H1 (cell line): Measurements from ENCODE around the gene KRT83. TPM values are rescaled to one million over a fixed set of nuclear protein-coding genes. Genes with fewer than 3 reads are reported as not detected.

ENCODE experiments used
- CTCF ChIA-PET: fragments of 300-600 bp; sonication (Branson Sonifier 250); formaldehyde crosslinking; loops from one replicate; lab custom pipeline; 2021; ENCODE audit not compliant: partially characterized antibody; lab: Charles Lee
- POLR2A ChIA-PET: fragments of 300-600 bp; sonication (Branson Sonifier 250); formaldehyde crosslinking; loops from one replicate; lab custom pipeline; 2021; ENCODE audit warnings: inconsistent platforms; ENCODE audit not compliant: partially characterized antibody; lab: Charles Lee
- DNase-seq, 2 experiments: peaks; one replicate each; pipeline versions ENCODE4 v3.0.0 to v3.0.0-alpha.2; 2010 to 2022; ENCODE audit warnings: low spot score in 2 of 2, low read depth in 1 of 2, mixed read lengths in 1 of 2
- FAIRE-seq: peaks from 2 replicates; lab custom pipeline; 2011; peaks lifted over from hg19 to GRCh38; lab: Jason Lieb, UNC
- H2AFZ ChIP-seq: 2 replicates; pipeline ENCODE4 v1.8.1; 2012; ENCODE audit warnings: low read length, inconsistent platforms
- H2AK5ac ChIP-seq: 2 replicates; pipeline ENCODE4 v1.6.1; 2013; ENCODE audit warnings: low read depth, low read length
- H2BK120ac ChIP-seq: replicated peaks from 2 replicates; pipeline ENCODE3; 2013; ENCODE audit warnings: low read depth, low read length, inconsistent platforms
- H2BK12ac ChIP-seq: 2 replicates; pipeline ENCODE4 v1.6.1; 2013; ENCODE audit warnings: low read depth, low read length
- H2BK15ac ChIP-seq: 2 replicates; pipeline ENCODE4 v1.6.1; 2013; ENCODE audit warnings: low read length
- H2BK20ac ChIP-seq: 2 replicates; pipeline ENCODE4 v1.6.1; 2013; ENCODE audit warnings: low read length
- H2BK5ac ChIP-seq: 2 replicates; pipeline ENCODE4 v1.6.1; 2013; ENCODE audit warnings: low read depth, low read length
- H3K14ac ChIP-seq: 2 replicates; pipeline ENCODE4 v1.6.1; 2013; ENCODE audit warnings: inconsistent platforms; ENCODE audit not compliant: insufficient read length
- H3K18ac ChIP-seq: 2 replicates; pipeline ENCODE4 v1.6.1; 2013; ENCODE audit warnings: low read length; ENCODE audit errors: extremely low read depth
- H3K23ac ChIP-seq: 2 replicates; pipeline ENCODE4 v1.6.1; 2013; ENCODE audit warnings: inconsistent platforms; ENCODE audit not compliant: insufficient read length
- H3K23me2 ChIP-seq: 2 replicates; pipeline ENCODE4 v1.6.1; 2013; ENCODE audit warnings: low read depth, low read length
- H3K27ac ChIP-seq: 2 replicates; pipeline ENCODE4 v1.6.1; 2011; ENCODE audit warnings: low read depth, low read length, inconsistent platforms
- H3K27me3 ChIP-seq, 4 experiments: replicated peaks in 1 of 4; 1 replicate in 1 of 4; 2 replicates in 3 of 4; pipeline versions ENCODE4 v1.6.1 to v1.8.1; 2011 to 2013; ENCODE audit warnings: low read length in 3 of 4, mild to moderate bottlenecking in 3 of 4, inconsistent platforms in 2 of 4, mixed read lengths in 2 of 4, moderate library complexity in 1 of 4; ENCODE audit not compliant: control insufficient read depth in 3 of 4, insufficient read depth in 3 of 4; ENCODE audit errors: extremely low read depth in 1 of 4
- H3K36me3 ChIP-seq, 4 experiments: 2 replicates each; pipeline versions ENCODE4 v1.6.1 to v1.8.1; 2011 to 2013; ENCODE audit warnings: mild to moderate bottlenecking in 4 of 4, low read length in 3 of 4, moderate library complexity in 2 of 4, control low read depth in 1 of 4, inconsistent platforms in 1 of 4; ENCODE audit not compliant: insufficient read depth in 4 of 4, control insufficient read depth in 2 of 4
- H3K4ac ChIP-seq: replicated peaks from 2 replicates; pipeline ENCODE3; 2013; ENCODE audit warnings: low read length, low read depth, mixed read lengths, inconsistent platforms; ENCODE audit not compliant: insufficient read length
- H3K4me1 ChIP-seq, 4 experiments: replicated peaks in 1 of 4; 1 replicate in 1 of 4; 2 replicates in 3 of 4; pipeline versions ENCODE4 v1.6.1 to v1.8.1; 2011 to 2013; ENCODE audit warnings: low read length in 3 of 4, inconsistent platforms in 2 of 4, mixed read lengths in 1 of 4; ENCODE audit not compliant: insufficient read depth in 4 of 4, control insufficient read depth in 3 of 4
- H3K4me2 ChIP-seq, 2 experiments: 2 replicates each; pipeline versions ENCODE4 v1.6.1 to v1.8.1; 2011 to 2013; ENCODE audit warnings: low read depth in 2 of 2, low read length in 2 of 2, control low read depth in 1 of 2, inconsistent platforms in 1 of 2, mild to moderate bottlenecking in 1 of 2; ENCODE audit not compliant: insufficient read depth in 1 of 2
- H3K4me3 ChIP-seq, 4 experiments: fragments of 200-600, 300-600 bp in 1 of 4; sonication (generic), shearing (Covaris generic), sonication (Bioruptor Twin) in 1 of 4; 2 replicates each; pipeline versions ENCODE4 v1.5.1 to v1.8.1; 2011 to 2016; ENCODE audit warnings: low read length in 4 of 4, low read depth in 3 of 4, control low read depth in 2 of 4, inconsistent platforms in 2 of 4, mild to moderate bottlenecking in 2 of 4, mixed read lengths in 1 of 4, moderate library complexity in 1 of 4; ENCODE audit not compliant: insufficient read depth in 2 of 4; ENCODE audit errors: extremely low read depth in 1 of 4
- H3K56ac ChIP-seq: replicated peaks from 2 replicates; pipeline ENCODE3; 2013; ENCODE audit warnings: low read depth, mild to moderate bottlenecking, mixed read lengths, low read length, inconsistent platforms; ENCODE audit not compliant: insufficient read length
- H3K79me1 ChIP-seq: 2 replicates; pipeline ENCODE4 v1.6.1; 2013; ENCODE audit warnings: low read depth, low read length, control low read depth
- H3K79me2 ChIP-seq, 2 experiments: 2 replicates each; pipeline versions ENCODE4 v1.6.1 to v1.8.1; 2012 to 2013; ENCODE audit warnings: low read length in 2 of 2, mild to moderate bottlenecking in 2 of 2, inconsistent platforms in 1 of 2; ENCODE audit not compliant: insufficient read depth in 2 of 2, control insufficient read depth in 1 of 2
- H3K9ac ChIP-seq, 4 experiments: replicated peaks in 1 of 4; 1 replicate in 1 of 4; 2 replicates in 3 of 4; pipeline versions ENCODE4 v1.6.1 to v1.8.1; 2011 to 2013; ENCODE audit warnings: low read depth in 3 of 4, low read length in 3 of 4, control low read depth in 2 of 4, mild to moderate bottlenecking in 2 of 4, moderate library complexity in 2 of 4, inconsistent platforms in 1 of 4; ENCODE audit errors: extremely low read depth in 1 of 4
- H3K9me3 ChIP-seq, 2 experiments: 2 replicates each; pipeline versions ENCODE4 v1.6.1 to v1.8.1; 2012 to 2013; ENCODE audit warnings: mild to moderate bottlenecking in 2 of 2, moderate library complexity in 2 of 2, control low read depth in 1 of 2, inconsistent platforms in 1 of 2, low read depth in 1 of 2, low read length in 1 of 2, mixed read lengths in 1 of 2; ENCODE audit not compliant: insufficient read depth in 2 of 2
- H4K20me1 ChIP-seq, 2 experiments: replicated peaks in 1 of 2; 2 replicates each; pipeline versions ENCODE3 to v1.8.1; 2011 to 2013; ENCODE audit warnings: inconsistent platforms in 2 of 2, low read length in 2 of 2, mild to moderate bottlenecking in 1 of 2; ENCODE audit not compliant: insufficient read depth in 2 of 2, control insufficient read depth in 1 of 2
- H4K5ac ChIP-seq: 2 replicates; pipeline ENCODE4 v1.6.1; 2013; ENCODE audit warnings: low read length, low read depth, mixed read lengths, inconsistent platforms; ENCODE audit not compliant: insufficient read length
- H4K8ac ChIP-seq: 2 replicates; pipeline ENCODE4 v1.8.0; 2013; ENCODE audit warnings: mild to moderate bottlenecking, moderate library complexity, low read length, inconsistent platforms; ENCODE audit not compliant: insufficient read depth; ENCODE audit errors: extremely low read depth
- H4K91ac ChIP-seq: replicated peaks from 2 replicates; pipeline ENCODE3; 2013; ENCODE audit warnings: low read length, mixed read lengths, inconsistent platforms; ENCODE audit not compliant: insufficient read length
- ATF2 ChIP-seq: IDR thresholded peaks from 2 replicates; pipeline ENCODE4 v1.6.1; 2012; ENCODE audit warnings: low read length, inconsistent platforms
- ATF3 ChIP-seq: IDR thresholded peaks from 2 replicates; pipeline ENCODE4 v1.6.1; 2011; ENCODE audit warnings: low read depth, mild to moderate bottlenecking, low read length; ENCODE audit not compliant: insufficient read depth
- CHD2 ChIP-seq: IDR thresholded peaks from 2 replicates; pipeline ENCODE4 v1.6.1; 2012; ENCODE audit warnings: low read length, improper control_type of control experiment
- JUND ChIP-seq: IDR thresholded peaks from 2 replicates; pipeline ENCODE4 v1.6.1; 2011; ENCODE audit warnings: mild to moderate bottlenecking, improper control_type of control experiment, low read length
- KDM5A ChIP-seq: fragments of 200-600 bp; IDR thresholded peaks from 2 replicates; pipeline ENCODE4 v1.7.1; 2012; ENCODE audit warnings: mild to moderate bottlenecking, low read length, inconsistent platforms, mixed read lengths
- POU5F1 ChIP-seq: IDR thresholded peaks from 2 replicates; pipeline ENCODE4 v1.6.1; 2011; ENCODE audit warnings: low read depth, mild to moderate bottlenecking, low read length, moderate library complexity
- RXRA ChIP-seq: IDR thresholded peaks from 2 replicates; pipeline ENCODE4 v1.6.1; 2011; ENCODE audit warnings: low read depth, mild to moderate bottlenecking, low read length, moderate library complexity; ENCODE audit not compliant: insufficient read depth
- TAF1 ChIP-seq: IDR thresholded peaks from 2 replicates; pipeline ENCODE4 v1.6.1; 2011; ENCODE audit warnings: mild to moderate bottlenecking, low read depth, low read length
- WGBS, 2 experiments: shearing (Covaris generic) in 1 of 2; methylation state at CpG; one replicate each; pipeline versions ENCODE4 v1.1.6 to v1.1.7; 2013 to 2015; ENCODE audit warnings: low lambda C conversion rate in 2 of 2, mixed read lengths in 2 of 2, inconsistent platforms in 1 of 2, low coverage in 1 of 2, missing lambda C conversion rate in 1 of 2; ENCODE audit not compliant: insufficient replicate concordance in 2 of 2, insufficient coverage in 1 of 2, insufficient read length in 1 of 2; ENCODE audit errors: extremely low coverage in 1 of 2, missing lambda C conversion rate in 1 of 2; 5-methylcytosine and 5-hydroxymethylcytosine counted together
- polyA plus RNA-seq, 7 experiments: library from polyadenylated mRNA; depleted of rRNA in 3 of 7; stranded (reverse) in 5 of 7; unstranded in 2 of 7; fragments of >200 nt in 5 of 7; fragments of 200-250 nt in 2 of 7; gene quantifications; 1 replicate in 5 of 7; 2 replicates in 1 of 7; 4 replicates in 1 of 7; pipeline versions ENCODE4 v1.2.1 to v1.2.3, GENCODE V29; 2011 to 2013; ENCODE audit warnings: missing spikeins in 2 of 7, mixed read lengths in 2 of 7
- total RNA-seq: library from RNA; stranded (reverse); fragmentation: NEBNext Ultra II Directional; extraction: Animal tissue kit (Norgen Biotek cat#: 25700); gene quantifications from 2 replicates; pipeline ENCODE4 v1.2.1, GENCODE V29; 2021

KRT83 gene
- total and polyA plus RNA-seq, 2 of the 8 experiments (the other 6 are each of a cell fraction or from before 2014, with no cell fraction given): not detected

- Histone ChIP-seq H3K27me3 (no peaks in the 10 kb centered on the region; a peak in 1 of 7 replicates), H4K5ac (no peak overlapping the region), H4K20me1 (no peaks in the 10 kb centered on the region), H3K4ac (no peak overlapping the region), H2AFZ (no peak overlapping the region), H3K27ac (no peak overlapping the region), H3K36me3 (no peaks in the 10 kb centered on the region), H3K4me1 (no peaks in the 10 kb centered on the region), H3K4me3 (no peak overlapping the region), H4K91ac (no peak overlapping the region), H3K18ac (no peak overlapping the region), H3K9me3 (no peaks in the 10 kb centered on the region), H3K79me1 (no peaks in the 10 kb centered on the region), H2AK5ac (no peak overlapping the region), H3K14ac (no peak overlapping the region), H3K23me2 (no peaks in the 10 kb centered on the region), H2BK15ac (no peak overlapping the region), H3K9ac (no peak overlapping the region; a peak in 1 of 7 replicates), H2BK12ac (no peak overlapping the region), H3K4me2 (no peak overlapping the region), H3K23ac (no peak overlapping the region), H2BK20ac (no peak overlapping the region)
- POLR2A ChIA-PET: no interaction called here
- WGBS, 2 experiments: 75% methylated on average over 1 of the region's 1 CpG; no CpG with 5 or more reads in 1 of the 2 experiments
- no peak for TF ChIP-seq ATF3
- no peak for TF ChIP-seq ATF2
- no peak for TF ChIP-seq JUND
- TF ChIP-seq RXRA: no peak
- no peak for TF ChIP-seq KDM5A
- TF ChIP-seq CHD2: no peak
- no peak for TF ChIP-seq TAF1
- no peak for TF ChIP-seq POU5F1
- TF ChIP-seq, all 59 proteins: peak for 0
- CTCF ChIA-PET: interaction anchor here (1.1 to 3.0 kb wide), 13 partner anchors 8 to 116 kb away, joined by 3 to 18 read pairs (median 5); no protein-coding TSS in a partner anchor
- Histone ChIP-seq H2BK120ac (no peak overlapping the region), H4K8ac (no peak overlapping the region), H3K56ac (no peak overlapping the region), H3K79me2 (no peaks in the 10 kb centered on the region), H2BK5ac (no peak overlapping the region)
- no peak for DNase-seq
- no peak for FAIRE-seq
These were observed 50.0 kb downstream of the KRT83 start for GRCh38 chr12:52271158-52271557.
